H1 (cell line): Measurements from ENCODE around the gene ZNF33B. TPM values are rescaled to one million over a fixed set of nuclear protein-coding genes. Genes with fewer than 3 reads are reported as not detected.

Experiments
- CTCF ChIA-PET: fragments of 300-600 bp; sonication (Branson Sonifier 250); formaldehyde crosslinking; loops from one replicate; lab custom pipeline; 2021; ENCODE audit not compliant: partially characterized antibody; lab: Charles Lee
- POLR2A ChIA-PET: fragments of 300-600 bp; sonication (Branson Sonifier 250); formaldehyde crosslinking; loops from one replicate; lab custom pipeline; 2021; ENCODE audit warnings: inconsistent platforms; ENCODE audit not compliant: partially characterized antibody; lab: Charles Lee
- DNase-seq, 2 experiments: peaks; one replicate each; pipeline versions ENCODE4 v3.0.0 to v3.0.0-alpha.2; 2010 to 2022; ENCODE audit warnings: low spot score in 2 of 2, low read depth in 1 of 2, mixed read lengths in 1 of 2
- FAIRE-seq: peaks from 2 replicates; lab custom pipeline; 2011; peaks lifted over from hg19 to GRCh38; lab: Jason Lieb, UNC
- H2AFZ ChIP-seq: 2 replicates; pipeline ENCODE4 v1.8.1; 2012; ENCODE audit warnings: low read length, inconsistent platforms
- H2AK5ac ChIP-seq: 2 replicates; pipeline ENCODE4 v1.6.1; 2013; ENCODE audit warnings: low read depth, low read length
- H2BK120ac ChIP-seq: replicated peaks from 2 replicates; pipeline ENCODE3; 2013; ENCODE audit warnings: low read depth, low read length, inconsistent platforms
- H2BK12ac ChIP-seq: 2 replicates; pipeline ENCODE4 v1.6.1; 2013; ENCODE audit warnings: low read depth, low read length
- H2BK15ac ChIP-seq: 2 replicates; pipeline ENCODE4 v1.6.1; 2013; ENCODE audit warnings: low read length
- H2BK20ac ChIP-seq: 2 replicates; pipeline ENCODE4 v1.6.1; 2013; ENCODE audit warnings: low read length
- H2BK5ac ChIP-seq: 2 replicates; pipeline ENCODE4 v1.6.1; 2013; ENCODE audit warnings: low read depth, low read length
- H3K14ac ChIP-seq: 2 replicates; pipeline ENCODE4 v1.6.1; 2013; ENCODE audit warnings: inconsistent platforms; ENCODE audit not compliant: insufficient read length
- H3K18ac ChIP-seq: 2 replicates; pipeline ENCODE4 v1.6.1; 2013; ENCODE audit warnings: low read length; ENCODE audit errors: extremely low read depth
- H3K23ac ChIP-seq: 2 replicates; pipeline ENCODE4 v1.6.1; 2013; ENCODE audit warnings: inconsistent platforms; ENCODE audit not compliant: insufficient read length
- H3K23me2 ChIP-seq: 2 replicates; pipeline ENCODE4 v1.6.1; 2013; ENCODE audit warnings: low read depth, low read length
- H3K27ac ChIP-seq: 2 replicates; pipeline ENCODE4 v1.6.1; 2011; ENCODE audit warnings: low read depth, low read length, inconsistent platforms
- H3K27me3 ChIP-seq, 4 experiments: replicated peaks in 1 of 4; 1 replicate in 1 of 4; 2 replicates in 3 of 4; pipeline versions ENCODE4 v1.6.1 to v1.8.1; 2011 to 2013; ENCODE audit warnings: low read length in 3 of 4, mild to moderate bottlenecking in 3 of 4, inconsistent platforms in 2 of 4, mixed read lengths in 2 of 4, moderate library complexity in 1 of 4; ENCODE audit not compliant: control insufficient read depth in 3 of 4, insufficient read depth in 3 of 4; ENCODE audit errors: extremely low read depth in 1 of 4
- H3K36me3 ChIP-seq, 4 experiments: 2 replicates each; pipeline versions ENCODE4 v1.6.1 to v1.8.1; 2011 to 2013; ENCODE audit warnings: mild to moderate bottlenecking in 4 of 4, low read length in 3 of 4, moderate library complexity in 2 of 4, control low read depth in 1 of 4, inconsistent platforms in 1 of 4; ENCODE audit not compliant: insufficient read depth in 4 of 4, control insufficient read depth in 2 of 4
- H3K4ac ChIP-seq: replicated peaks from 2 replicates; pipeline ENCODE3; 2013; ENCODE audit warnings: low read length, low read depth, mixed read lengths, inconsistent platforms; ENCODE audit not compliant: insufficient read length
- H3K4me1 ChIP-seq, 4 experiments: replicated peaks in 1 of 4; 1 replicate in 1 of 4; 2 replicates in 3 of 4; pipeline versions ENCODE4 v1.6.1 to v1.8.1; 2011 to 2013; ENCODE audit warnings: low read length in 3 of 4, inconsistent platforms in 2 of 4, mixed read lengths in 1 of 4; ENCODE audit not compliant: insufficient read depth in 4 of 4, control insufficient read depth in 3 of 4
- H3K4me2 ChIP-seq, 2 experiments: 2 replicates each; pipeline versions ENCODE4 v1.6.1 to v1.8.1; 2011 to 2013; ENCODE audit warnings: low read depth in 2 of 2, low read length in 2 of 2, control low read depth in 1 of 2, inconsistent platforms in 1 of 2, mild to moderate bottlenecking in 1 of 2; ENCODE audit not compliant: insufficient read depth in 1 of 2
- H3K4me3 ChIP-seq, 4 experiments: fragments of 200-600, 300-600 bp in 1 of 4; sonication (generic), shearing (Covaris generic), sonication (Bioruptor Twin) in 1 of 4; 2 replicates each; pipeline versions ENCODE4 v1.5.1 to v1.8.1; 2011 to 2016; ENCODE audit warnings: low read length in 4 of 4, low read depth in 3 of 4, control low read depth in 2 of 4, inconsistent platforms in 2 of 4, mild to moderate bottlenecking in 2 of 4, mixed read lengths in 1 of 4, moderate library complexity in 1 of 4; ENCODE audit not compliant: insufficient read depth in 2 of 4; ENCODE audit errors: extremely low read depth in 1 of 4
- H3K56ac ChIP-seq: replicated peaks from 2 replicates; pipeline ENCODE3; 2013; ENCODE audit warnings: low read depth, mild to moderate bottlenecking, mixed read lengths, low read length, inconsistent platforms; ENCODE audit not compliant: insufficient read length
- H3K79me1 ChIP-seq: 2 replicates; pipeline ENCODE4 v1.6.1; 2013; ENCODE audit warnings: low read depth, low read length, control low read depth
- H3K79me2 ChIP-seq, 2 experiments: 2 replicates each; pipeline versions ENCODE4 v1.6.1 to v1.8.1; 2012 to 2013; ENCODE audit warnings: low read length in 2 of 2, mild to moderate bottlenecking in 2 of 2, inconsistent platforms in 1 of 2; ENCODE audit not compliant: insufficient read depth in 2 of 2, control insufficient read depth in 1 of 2
- H3K9ac ChIP-seq, 4 experiments: replicated peaks in 1 of 4; 1 replicate in 1 of 4; 2 replicates in 3 of 4; pipeline versions ENCODE4 v1.6.1 to v1.8.1; 2011 to 2013; ENCODE audit warnings: low read depth in 3 of 4, low read length in 3 of 4, control low read depth in 2 of 4, mild to moderate bottlenecking in 2 of 4, moderate library complexity in 2 of 4, inconsistent platforms in 1 of 4; ENCODE audit errors: extremely low read depth in 1 of 4
- H3K9me3 ChIP-seq, 2 experiments: 2 replicates each; pipeline versions ENCODE4 v1.6.1 to v1.8.1; 2012 to 2013; ENCODE audit warnings: mild to moderate bottlenecking in 2 of 2, moderate library complexity in 2 of 2, control low read depth in 1 of 2, inconsistent platforms in 1 of 2, low read depth in 1 of 2, low read length in 1 of 2, mixed read lengths in 1 of 2; ENCODE audit not compliant: insufficient read depth in 2 of 2
- H4K20me1 ChIP-seq, 2 experiments: replicated peaks in 1 of 2; 2 replicates each; pipeline versions ENCODE3 to v1.8.1; 2011 to 2013; ENCODE audit warnings: inconsistent platforms in 2 of 2, low read length in 2 of 2, mild to moderate bottlenecking in 1 of 2; ENCODE audit not compliant: insufficient read depth in 2 of 2, control insufficient read depth in 1 of 2
- H4K5ac ChIP-seq: 2 replicates; pipeline ENCODE4 v1.6.1; 2013; ENCODE audit warnings: low read length, low read depth, mixed read lengths, inconsistent platforms; ENCODE audit not compliant: insufficient read length
- H4K8ac ChIP-seq: 2 replicates; pipeline ENCODE4 v1.8.0; 2013; ENCODE audit warnings: mild to moderate bottlenecking, moderate library complexity, low read length, inconsistent platforms; ENCODE audit not compliant: insufficient read depth; ENCODE audit errors: extremely low read depth
- H4K91ac ChIP-seq: replicated peaks from 2 replicates; pipeline ENCODE3; 2013; ENCODE audit warnings: low read length, mixed read lengths, inconsistent platforms; ENCODE audit not compliant: insufficient read length
- JUND ChIP-seq: IDR thresholded peaks from 2 replicates; pipeline ENCODE4 v1.6.1; 2011; ENCODE audit warnings: mild to moderate bottlenecking, improper control_type of control experiment, low read length
- KDM5A ChIP-seq: fragments of 200-600 bp; IDR thresholded peaks from 2 replicates; pipeline ENCODE4 v1.7.1; 2012; ENCODE audit warnings: mild to moderate bottlenecking, low read length, inconsistent platforms, mixed read lengths
- POLR2AphosphoS5 ChIP-seq: IDR thresholded peaks from 2 replicates; pipeline ENCODE4 v1.6.1; 2011; ENCODE audit warnings: low read depth, low read length
- TAF7 ChIP-seq: optimal IDR thresholded peaks from 2 replicates; pipeline ENCODE3; 2011; ENCODE audit warnings: low read depth, mild to moderate bottlenecking, inconsistent platforms, low read length, moderate library complexity, borderline replicate concordance
- WGBS, 2 experiments: shearing (Covaris generic) in 1 of 2; methylation state at CpG; one replicate each; pipeline versions ENCODE4 v1.1.6 to v1.1.7; 2013 to 2015; ENCODE audit warnings: low lambda C conversion rate in 2 of 2, mixed read lengths in 2 of 2, inconsistent platforms in 1 of 2, low coverage in 1 of 2, missing lambda C conversion rate in 1 of 2; ENCODE audit not compliant: insufficient replicate concordance in 2 of 2, insufficient coverage in 1 of 2, insufficient read length in 1 of 2; ENCODE audit errors: extremely low coverage in 1 of 2, missing lambda C conversion rate in 1 of 2; 5-methylcytosine and 5-hydroxymethylcytosine counted together
- polyA plus RNA-seq, 7 experiments: library from polyadenylated mRNA; depleted of rRNA in 3 of 7; stranded (reverse) in 5 of 7; unstranded in 2 of 7; fragments of >200 nt in 5 of 7; fragments of 200-250 nt in 2 of 7; gene quantifications; 1 replicate in 5 of 7; 2 replicates in 1 of 7; 4 replicates in 1 of 7; pipeline versions ENCODE4 v1.2.1 to v1.2.3, GENCODE V29; 2011 to 2013; ENCODE audit warnings: missing spikeins in 2 of 7, mixed read lengths in 2 of 7
- total RNA-seq: library from RNA; stranded (reverse); fragmentation: NEBNext Ultra II Directional; extraction: Animal tissue kit (Norgen Biotek cat#: 25700); gene quantifications from 2 replicates; pipeline ENCODE4 v1.2.1, GENCODE V29; 2021

The ZNF33B gene
- total and polyA plus RNA-seq, 2 of the 8 experiments (the other 6 are each of a cell fraction or from before 2014, with no cell fraction given) = 10.7 to 33.4 TPM

- H2BK5ac ChIP-seq = no peak overlapping the region
- no peaks in the 10 kb centered on the region for H3K79me2 ChIP-seq
- H3K4me1 ChIP-seq = peaks cover 0 to 4% (median 3%) of the 10 kb centered on the region in 4 experiments; a peak in 5 of 7 replicates
- H3K27me3 ChIP-seq = no peaks in the 10 kb centered on the region
- no peak overlapping the region for H3K4ac ChIP-seq
- WGBS, 2 experiments = 96% methylated on average over 5 of the region's 5 CpGs; no CpG with 5 or more reads in 1 of the 2 experiments
- ChIA-PET POLR2A (no interaction called here), CTCF (no interaction called here)
- no peak overlapping the region for H3K56ac ChIP-seq
- no peak overlapping the region for H3K18ac ChIP-seq
- H3K14ac ChIP-seq = no peak overlapping the region
- H3K79me1 ChIP-seq = no peaks in the 10 kb centered on the region
- no peak overlapping the region for H2BK15ac ChIP-seq
- no peak overlapping the region for H4K91ac ChIP-seq
- no peak overlapping the region for H4K8ac ChIP-seq
- TF ChIP-seq POLR2AphosphoS5 = no peak
- TF ChIP-seq TAF7 = no peak
- TF ChIP-seq JUND = no peak
- TF ChIP-seq KDM5A = no peak
- H4K20me1 ChIP-seq = no peaks in the 10 kb centered on the region
- H3K9ac ChIP-seq = no peak overlapping the region
- H3K23ac ChIP-seq = no peak overlapping the region
- no peak for DNase-seq
- FAIRE-seq = no peak
- H2AFZ ChIP-seq = no peak overlapping the region
- peaks cover 10% of the 10 kb centered on the region; the same call in 1 of the 2 replicates for H3K23me2 ChIP-seq
- no peak overlapping the region for H3K4me2 ChIP-seq
- no peak overlapping the region for H2AK5ac ChIP-seq
- H3K4me3 ChIP-seq = no peak overlapping the region
- no peaks in the 10 kb centered on the region for H3K36me3 ChIP-seq
- H4K5ac ChIP-seq = no peak overlapping the region
- no peak overlapping the region for H2BK120ac ChIP-seq
- H3K9me3 ChIP-seq = peaks cover 14 to 15% of the 10 kb centered on the region in 2 experiments; a peak in 2 of 4 replicates
- no peak overlapping the region for H2BK12ac ChIP-seq
- H2BK20ac ChIP-seq = no peak overlapping the region
- no peak overlapping the region for H3K27ac ChIP-seq
These were observed 81.4 kb downstream of the ZNF33B start for GRCh38 chr10:42556931-42557330.
